GM12878 (cell line): ENCODE results near the gene MYL6B. TPM values are rescaled to one million over a fixed set of nuclear protein-coding genes. Genes with fewer than 3 reads are reported as not detected.

Source experiments
- CUX1 ChIP-seq: IDR thresholded peaks from 2 replicates; pipeline ENCODE4 v1.6.1; 2012; ENCODE audit warnings: improper control_type of control experiment, low read depth, low read length; ENCODE audit not compliant: insufficient replicate concordance
- IRF3 ChIP-seq: fragments of 450-650 bp; IDR thresholded peaks from 2 replicates; pipeline ENCODE4 v1.6.1; 2014; ENCODE audit warnings: mild to moderate bottlenecking
- JUND ChIP-seq: IDR thresholded peaks from 2 replicates; pipeline ENCODE4 v1.6.1; 2012; ENCODE audit warnings: low read depth, mild to moderate bottlenecking, low read length, improper control_type of control experiment, moderate library complexity
- PRDM15 ChIP-seq: fragments of 450-650 bp; formaldehyde crosslinking; IDR thresholded peaks from 2 replicates; pipeline ENCODE4 v1.4.0; 2020; ENCODE audit warnings: mild to moderate bottlenecking, moderate library complexity
- REST ChIP-seq: IDR thresholded peaks from 2 replicates; pipeline ENCODE4 v1.6.1; 2012; ENCODE audit warnings: mild to moderate bottlenecking, low read depth, low read length
- SIX5 ChIP-seq: IDR thresholded peaks from 2 replicates; pipeline ENCODE4 v1.6.1; 2011; ENCODE audit warnings: mild to moderate bottlenecking, low read depth, low read length, moderate library complexity; ENCODE audit not compliant: severe bottlenecking
- USF1 ChIP-seq: IDR thresholded peaks from 2 replicates; pipeline ENCODE4 v1.6.1; 2011; ENCODE audit warnings: borderline replicate concordance, low read depth, mild to moderate bottlenecking, moderate library complexity, mixed read lengths, low read length; ENCODE audit not compliant: insufficient read depth; ENCODE audit errors: extremely low read length
- ZBTB33 ChIP-seq: fragments of 450-650 bp; IDR thresholded peaks from 2 replicates; pipeline ENCODE4 v1.6.1; 2017; ENCODE audit warnings: mild to moderate bottlenecking
- polyA plus RNA-seq, 11 experiments: library from polyadenylated mRNA; depleted of rRNA in 4 of 11; unstranded in 6 of 11; stranded (reverse) in 5 of 11; fragments of >200 nt; fragmentation: Nextera tagmentation in 4 of 11; fragmentation: Illumina TruSeq in 1 of 11; extraction: Ambion mirVana in 4 of 11; extraction: Trizol in 1 of 11; gene quantifications; 1 replicate in 1 of 11; 2 replicates in 10 of 11; pipeline versions ENCODE4 v1.2.1 to v1.2.3, GENCODE V29; 2011 to 2016; ENCODE audit warnings: inconsistent platforms in 2 of 11, missing spikeins in 2 of 11, low read depth in 1 of 11
- total RNA-seq, 4 experiments: library from RNA; depleted of rRNA in 3 of 4; stranded (reverse); fragments of >200 nt in 3 of 4; fragmentation: Illumina TruSeq in 1 of 4; extraction: Trizol in 1 of 4; gene quantifications; 2 replicates each; pipeline versions ENCODE4 v1.2.1 to v1.2.3, GENCODE V29; 2013 to 2021

Gene MYL6B
- total and polyA plus RNA-seq, 10 of the 15 experiments (the other 5 are each of a cell fraction or from before 2014, with no cell fraction given): 75.5 to 153 (median 114) TPM

- TF ChIP-seq CUX1: no peak
- TF ChIP-seq ZBTB33: no peak
- TF ChIP-seq SIX5: no peak
- TF ChIP-seq JUND: no peak
- no peak for TF ChIP-seq USF1
- TF ChIP-seq IRF3: no peak
- TF ChIP-seq REST: no peak
- no peak for TF ChIP-seq PRDM15
These were observed 45.1 kb upstream of the MYL6B start (continued) for GRCh38 chr12:56107242-56107641.
